Stimulated activated CD8-positive, alpha-beta memory T cell treated with anti-CD3 and anti-CD28 coated beads, Interleukin-12 subunit alpha, Interleukin-12 subunit beta, amount 100 ng/mL, for 1 hour (primary cell): Measurements from ENCODE around the gene RAB25.
A peak's percentile ranks its signal among the peaks of the same experiment; 100 is the strongest.
"Not testable (repeated sequence)": the region's sequence is repeated elsewhere in the genome, so short reads cannot be mapped to it uniquely, and the experiment has no call there.

Experiments
- DNase-seq: peaks from one replicate; pipeline ENCODE4 v3.0.0-alpha.2; 2020; ENCODE audit warnings: low read depth

Gene RAB25

DNA sequence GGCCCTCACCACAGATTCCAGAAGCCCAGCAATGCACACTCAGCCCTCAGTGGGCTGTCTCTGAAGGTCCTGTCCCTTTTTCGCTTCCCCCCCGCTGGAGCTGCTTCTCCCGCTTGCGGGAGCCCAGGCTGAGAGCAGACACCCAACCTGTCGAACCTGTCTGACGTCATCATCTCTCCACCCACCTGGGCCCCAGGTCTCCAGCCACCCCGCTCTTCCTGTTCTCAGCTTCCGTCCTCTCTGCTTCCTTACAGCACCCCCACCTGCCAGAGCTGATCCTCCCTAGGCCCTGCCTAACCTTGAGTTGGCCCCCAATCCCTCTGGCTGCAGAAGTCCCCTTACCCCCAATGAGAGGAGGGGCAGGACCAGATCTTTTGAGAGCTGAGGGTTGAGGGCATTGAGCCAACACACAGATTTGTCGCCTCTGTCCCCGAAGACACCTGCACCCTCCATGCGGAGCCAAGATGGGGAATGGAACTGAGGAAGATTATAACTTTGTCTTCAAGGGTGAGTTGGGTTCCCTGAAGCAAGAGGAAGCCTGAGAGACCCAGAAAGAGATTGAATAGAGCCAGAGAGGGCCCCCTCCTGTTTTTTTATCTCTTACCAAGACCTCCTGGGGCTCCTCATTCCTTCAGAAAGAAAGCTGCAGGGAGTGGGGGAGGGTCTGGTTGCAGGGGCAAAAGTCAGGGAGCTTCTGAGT lies at the start of gene RAB25:
TSS of gene RAB25 (plus strand) at position 224 of the 700 bp plus-strand sequence. CDS start at position 465, 241 bp downstream.
- DNase-seq: no peak

DNA sequence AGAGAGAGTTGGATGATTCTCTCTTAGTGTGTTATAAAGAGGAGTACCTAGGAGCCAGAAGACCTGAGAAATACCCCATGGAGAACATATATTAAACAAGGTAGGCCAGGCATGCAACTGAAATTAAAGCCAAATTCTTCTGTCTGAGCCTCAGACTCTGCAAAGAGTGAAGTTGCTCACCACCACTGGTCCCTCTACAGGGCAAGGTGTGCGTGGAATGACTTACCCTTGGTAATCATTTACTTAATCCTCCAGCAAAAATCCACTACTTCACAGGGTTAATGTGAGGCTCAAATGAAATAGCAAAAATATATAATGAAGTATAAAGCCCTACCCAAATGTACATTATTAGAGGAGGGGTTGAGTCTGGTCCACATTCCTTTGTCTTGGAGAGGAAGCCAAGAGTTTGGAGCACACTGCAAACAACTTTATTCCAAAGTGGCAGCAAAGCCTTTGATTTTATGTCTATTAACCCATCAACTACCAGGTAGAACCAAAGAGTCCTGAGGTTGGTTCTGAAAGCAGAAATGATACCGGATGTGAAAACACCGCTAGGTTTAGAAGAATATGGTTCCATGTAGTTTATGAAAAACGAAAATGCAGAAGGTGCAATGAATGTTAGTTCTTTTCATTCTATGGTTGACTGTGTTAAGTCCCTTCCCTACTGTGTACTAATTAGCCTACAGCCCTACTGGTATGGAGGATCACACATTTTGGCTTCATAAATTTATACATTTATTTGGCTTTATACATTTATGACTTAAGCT lies 48.7 kb upstream of the RAB25 start:
- DNase-seq: no peak

DNA sequence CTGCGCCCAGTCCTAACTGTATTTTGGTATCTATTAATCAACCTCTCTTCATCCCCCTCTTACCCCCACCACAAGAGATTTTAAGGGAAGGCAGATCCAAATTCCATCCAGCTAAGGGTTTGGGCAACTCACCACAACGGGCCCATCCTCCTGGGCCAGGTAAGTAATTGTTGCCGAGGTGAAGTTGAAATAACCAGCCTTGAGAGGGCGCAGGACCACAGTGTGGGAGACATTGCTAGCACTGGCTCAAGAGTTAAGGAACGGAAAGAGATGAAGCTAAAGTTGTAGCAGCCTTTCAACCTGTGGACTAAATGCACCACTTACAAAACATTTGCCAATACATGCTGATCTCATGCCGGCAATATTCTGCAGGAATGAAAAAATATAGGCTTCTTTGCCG lies 46.1 kb upstream of the RAB25 start:
- no peak for DNase-seq

DNA sequence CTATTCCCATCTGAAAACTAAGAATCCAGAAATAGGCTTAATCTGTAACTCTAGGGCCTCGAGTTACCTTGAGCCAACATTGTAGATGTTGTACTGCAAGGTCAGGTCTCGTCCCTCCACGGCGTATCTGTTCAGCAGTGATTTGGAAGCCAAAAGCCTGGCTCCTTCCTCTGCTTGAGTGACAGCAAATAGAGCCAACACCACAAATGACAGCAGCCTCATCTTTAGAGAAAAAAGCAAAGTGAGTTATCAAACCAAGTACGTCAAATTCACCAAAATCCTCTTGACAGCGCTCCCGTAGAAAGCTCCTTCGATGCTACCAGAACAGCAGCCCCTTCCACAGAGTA lies 41.0 kb upstream of the RAB25 start:
- DNase-seq: no peak

DNA sequence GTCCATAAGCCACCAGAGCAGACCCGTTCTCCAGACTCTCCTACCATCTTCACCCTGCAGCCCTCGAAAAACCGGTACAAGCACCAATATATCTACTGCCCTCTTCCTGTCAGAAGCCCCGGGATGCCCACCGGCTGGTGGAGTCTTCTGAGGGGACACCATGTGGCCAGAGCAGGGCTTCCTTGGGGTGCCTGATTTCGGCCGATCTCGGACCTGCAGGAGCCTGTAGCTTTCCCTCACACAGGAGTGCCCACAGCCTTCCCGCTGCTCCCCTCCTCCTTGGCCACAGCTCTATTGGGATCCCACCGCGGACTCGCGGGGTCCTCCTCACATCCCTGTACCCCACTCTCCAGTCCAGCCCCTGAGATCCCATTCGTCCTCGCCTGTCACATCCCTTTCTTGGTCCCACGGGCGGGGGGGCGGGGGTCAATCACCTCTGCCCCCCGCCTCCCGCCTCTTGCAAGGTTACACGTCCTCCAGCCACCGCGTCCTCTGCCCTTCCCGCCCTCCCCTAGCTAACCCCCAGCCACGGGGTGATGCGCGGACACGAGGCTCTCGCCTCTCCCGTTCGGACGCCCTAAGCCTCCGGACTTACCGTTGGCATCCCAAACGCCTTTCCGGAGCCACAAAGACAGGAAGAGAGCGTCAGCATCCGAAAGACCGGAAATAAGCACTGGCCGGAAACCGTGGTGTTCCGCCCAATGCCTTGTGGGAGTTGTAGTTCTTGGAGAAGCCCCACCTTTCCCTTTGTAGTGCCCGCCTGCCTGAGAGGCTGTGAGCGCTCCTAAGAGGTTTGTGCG lies 40.5 kb upstream of the RAB25 start, which contains the start of gene SSR2:
TSS of gene SSR2 (minus strand) at position 659 of the 800 bp plus-strand sequence. CDS start 784 bp downstream, outside the sequence.
- DNase-seq: peak; percentile 70

DNA sequence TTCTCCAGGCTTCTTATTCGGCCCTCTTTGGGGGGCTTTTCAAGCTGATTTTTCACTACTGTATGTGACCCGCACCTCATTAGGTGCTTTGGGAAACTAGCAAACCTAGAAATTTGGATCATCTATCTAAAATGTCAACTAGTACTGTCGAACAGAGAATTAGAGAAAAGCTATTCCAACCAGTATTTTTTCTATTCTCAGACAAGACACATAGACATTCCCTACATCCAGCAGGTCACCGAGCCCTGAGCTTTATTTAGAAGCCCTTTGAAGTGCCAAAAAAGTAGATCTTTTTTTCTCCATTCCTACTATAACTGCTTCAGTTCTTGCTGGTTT lies 39.9 kb upstream of the RAB25 start:
- no peak for DNase-seq

DNA sequence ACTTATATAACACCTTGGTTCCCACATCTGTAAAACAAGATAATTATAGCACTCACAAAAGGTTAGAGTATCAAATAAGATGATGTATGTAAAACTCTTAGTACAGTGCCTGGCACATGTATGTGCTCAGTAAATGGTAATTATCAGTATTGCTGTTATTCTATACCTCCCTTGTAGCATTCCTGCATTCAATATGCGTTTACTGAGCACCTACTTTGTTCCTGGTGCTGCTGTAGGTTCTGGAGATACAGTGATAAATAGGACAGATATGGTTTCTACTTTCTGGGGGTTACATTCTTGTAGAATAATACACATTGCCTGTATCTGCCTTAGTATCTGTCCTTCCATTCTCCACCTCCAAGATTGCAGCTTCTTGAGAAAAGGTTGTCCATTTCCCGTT lies 39.0 kb upstream of the RAB25 start:
- DNase-seq: no peak

DNA sequence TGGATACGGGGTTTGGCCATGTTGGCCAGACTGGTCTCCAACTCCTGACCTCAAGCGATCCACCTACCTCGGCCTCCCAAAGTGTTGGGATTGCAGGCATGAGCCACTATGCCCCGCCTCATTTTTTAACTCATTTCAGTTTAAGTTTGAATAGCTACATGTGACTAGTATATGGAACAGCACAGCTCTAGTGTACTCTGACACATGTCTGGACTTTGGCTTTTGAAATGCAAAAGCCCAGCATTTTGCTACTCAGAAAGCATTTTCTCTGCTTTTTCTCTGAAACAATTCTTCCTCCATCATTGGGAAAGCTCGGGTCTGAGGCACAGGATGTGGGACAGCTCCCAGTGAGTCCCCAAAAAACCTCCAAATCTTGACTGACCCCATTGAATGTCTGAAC lies 36.2 kb upstream of the RAB25 start:
- DNase-seq: no peak

DNA sequence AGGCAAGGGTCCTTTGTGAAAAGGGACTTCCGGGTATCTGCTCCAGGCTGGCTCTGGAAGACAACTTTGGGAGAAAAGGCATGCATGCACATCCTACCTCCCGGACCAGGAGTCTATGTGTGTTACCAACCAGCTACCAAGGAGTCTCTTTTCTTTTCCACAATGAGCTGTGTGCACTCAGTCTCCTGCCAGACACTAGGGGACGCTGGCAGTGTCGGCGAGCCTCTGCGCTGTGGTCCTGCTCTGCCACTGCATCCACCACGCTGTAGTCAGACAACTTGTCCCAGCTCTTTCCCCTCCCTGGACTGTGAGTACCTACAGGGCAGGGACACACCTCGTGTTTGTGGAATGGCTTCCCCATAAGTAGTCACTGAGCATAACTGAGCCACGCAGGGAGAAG lies 35.1 kb upstream of the RAB25 start:
- no peak for DNase-seq

DNA sequence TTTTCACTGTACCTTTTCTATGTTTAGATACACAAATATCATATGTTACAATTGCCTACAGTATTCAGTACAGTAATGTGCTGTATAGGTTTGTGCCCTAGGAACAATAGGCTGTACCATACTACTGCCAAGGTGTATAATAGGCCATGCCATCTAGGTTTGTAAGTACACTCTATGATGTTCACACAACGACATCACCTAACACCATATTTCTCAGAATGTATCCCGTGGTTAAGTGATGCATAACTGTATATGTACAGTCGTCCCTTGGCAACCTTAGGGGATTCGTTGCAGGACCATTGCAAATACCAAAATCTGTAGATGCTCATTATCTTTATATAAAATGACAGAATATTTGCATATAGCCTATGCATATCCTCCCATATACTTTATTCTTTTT lies 34.4 kb upstream of the RAB25 start:
- DNase-seq: no peak

DNA sequence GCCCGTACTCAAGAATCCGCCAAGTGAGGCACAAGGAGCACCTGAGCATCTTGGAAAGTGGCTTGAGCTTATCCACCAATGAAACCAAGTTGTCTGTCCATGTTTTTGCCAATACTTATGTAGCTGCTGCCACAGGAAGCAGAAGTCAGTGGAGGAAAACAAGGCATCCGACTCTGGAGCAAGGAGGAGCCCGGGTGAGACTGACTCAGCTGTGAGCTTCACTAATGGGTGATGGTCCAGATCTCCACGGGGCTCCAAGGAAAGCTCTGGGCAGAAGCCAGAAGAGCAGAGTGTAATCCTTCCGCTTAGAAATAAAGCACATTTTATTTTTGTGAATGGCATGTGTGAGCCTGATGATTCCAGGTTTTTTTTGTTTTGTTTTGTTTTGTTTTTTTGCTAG lies 27.9 kb upstream of the RAB25 start:
- no peak for DNase-seq

DNA sequence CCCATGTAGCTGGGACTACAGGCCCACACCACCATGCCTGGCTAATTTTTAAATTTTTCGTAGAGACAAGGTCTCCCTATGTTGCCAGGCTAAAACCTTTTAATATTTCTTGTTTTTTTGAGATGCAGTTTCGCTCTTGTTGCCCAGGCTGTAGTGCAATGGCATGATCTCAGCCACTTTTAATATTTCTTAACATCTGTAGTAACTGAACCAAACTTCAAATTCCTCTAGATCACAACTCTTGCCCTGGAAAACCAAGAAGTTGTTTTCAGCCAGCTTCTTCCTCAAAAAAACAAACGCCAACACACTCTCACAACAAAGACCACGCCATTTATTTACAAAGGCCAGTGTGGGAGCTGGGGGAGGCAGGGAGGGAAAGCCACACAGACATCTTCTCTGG lies 26.0 kb upstream of the RAB25 start:
- DNase-seq: not testable (repeated sequence)

DNA sequence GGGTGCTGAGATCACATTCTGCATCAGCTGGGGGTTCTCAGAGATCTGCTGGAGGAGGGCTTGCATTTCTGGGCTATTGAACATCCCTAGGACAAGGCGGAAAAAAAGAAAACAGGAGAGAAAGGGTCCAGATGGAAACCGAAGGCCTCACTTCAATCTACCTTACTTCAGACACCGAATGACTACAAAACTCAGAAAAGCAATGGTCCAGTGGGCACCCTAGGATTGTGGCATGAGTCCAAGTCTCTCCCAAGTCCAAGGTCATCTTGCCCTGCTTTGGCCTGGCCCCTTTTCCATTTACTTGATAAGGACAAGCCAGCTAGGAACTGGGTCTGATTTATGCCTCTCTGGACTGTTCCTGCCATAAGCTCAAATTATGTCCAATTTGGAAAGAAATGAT lies 18.1 kb upstream of the RAB25 start:
- no peak for DNase-seq

DNA sequence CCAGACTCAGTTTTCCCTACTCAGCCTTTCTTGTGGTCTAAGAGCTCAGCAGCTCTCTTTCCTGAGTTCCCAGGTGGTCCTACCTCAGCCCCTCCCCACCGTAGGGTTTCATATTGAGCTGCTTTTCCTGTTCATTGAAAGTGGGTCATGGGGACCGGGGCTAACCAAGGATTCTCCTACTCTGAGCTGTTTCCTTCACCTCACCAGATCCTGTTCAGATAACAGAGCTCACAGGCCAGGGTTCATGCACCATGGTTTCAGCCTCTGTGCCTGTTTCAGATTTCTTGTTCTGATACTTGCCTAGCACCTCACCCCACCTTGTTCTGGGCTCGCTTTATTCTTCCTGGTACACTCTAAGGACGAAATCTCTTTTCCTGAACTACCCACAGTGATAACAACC lies 15.9 kb upstream of the RAB25 start:
- no peak for DNase-seq

DNA sequence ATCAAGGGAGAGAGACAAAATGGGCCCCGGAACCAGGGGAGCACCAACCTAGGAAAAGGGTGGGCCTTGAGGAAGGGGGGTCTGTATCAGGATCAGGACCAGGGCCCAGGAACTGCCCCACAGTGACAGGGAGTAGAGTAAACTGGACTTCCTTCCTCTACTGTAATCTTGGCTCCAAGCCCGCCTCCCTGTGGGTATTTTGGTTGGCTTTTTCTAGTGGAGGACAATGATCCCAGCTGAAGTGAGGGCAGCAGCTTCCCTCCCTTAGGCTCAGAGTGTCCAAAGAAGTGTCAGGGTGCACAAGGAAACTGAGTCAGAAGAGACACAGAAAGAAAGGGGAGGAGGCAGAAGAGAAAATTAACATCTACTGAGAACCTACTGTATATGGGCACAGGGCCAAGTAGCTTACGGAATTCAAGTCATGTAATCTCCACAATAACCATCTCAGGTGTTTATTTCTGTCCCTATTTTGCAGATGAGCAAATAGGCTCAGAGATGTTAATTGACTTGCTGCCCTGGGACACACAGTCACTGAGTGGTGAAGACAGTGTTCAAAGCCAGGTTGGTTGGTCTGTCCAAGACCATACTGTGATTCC lies 12.2 kb upstream of the RAB25 start:
- no peak for DNase-seq

DNA sequence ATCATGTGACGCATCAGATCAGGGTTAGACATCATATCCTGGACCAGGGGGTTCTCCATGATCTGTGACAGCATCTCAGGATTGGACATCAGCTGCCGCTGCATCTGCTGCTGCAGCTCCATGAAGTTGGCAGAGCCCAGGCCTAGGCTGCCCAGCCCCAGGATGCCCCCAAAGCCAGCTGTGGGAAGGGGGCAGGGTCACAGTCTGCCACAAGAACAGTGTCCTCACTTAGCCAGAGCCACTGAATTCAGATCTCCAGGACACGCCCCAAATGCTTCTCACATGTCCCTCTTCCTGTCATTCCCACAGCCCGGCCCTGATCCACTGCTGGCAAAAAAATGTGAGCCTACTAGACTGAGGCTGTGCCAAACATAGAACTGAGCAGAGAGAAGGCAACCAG lies 10.6 kb upstream of the RAB25 start:
- no peak for DNase-seq

DNA sequence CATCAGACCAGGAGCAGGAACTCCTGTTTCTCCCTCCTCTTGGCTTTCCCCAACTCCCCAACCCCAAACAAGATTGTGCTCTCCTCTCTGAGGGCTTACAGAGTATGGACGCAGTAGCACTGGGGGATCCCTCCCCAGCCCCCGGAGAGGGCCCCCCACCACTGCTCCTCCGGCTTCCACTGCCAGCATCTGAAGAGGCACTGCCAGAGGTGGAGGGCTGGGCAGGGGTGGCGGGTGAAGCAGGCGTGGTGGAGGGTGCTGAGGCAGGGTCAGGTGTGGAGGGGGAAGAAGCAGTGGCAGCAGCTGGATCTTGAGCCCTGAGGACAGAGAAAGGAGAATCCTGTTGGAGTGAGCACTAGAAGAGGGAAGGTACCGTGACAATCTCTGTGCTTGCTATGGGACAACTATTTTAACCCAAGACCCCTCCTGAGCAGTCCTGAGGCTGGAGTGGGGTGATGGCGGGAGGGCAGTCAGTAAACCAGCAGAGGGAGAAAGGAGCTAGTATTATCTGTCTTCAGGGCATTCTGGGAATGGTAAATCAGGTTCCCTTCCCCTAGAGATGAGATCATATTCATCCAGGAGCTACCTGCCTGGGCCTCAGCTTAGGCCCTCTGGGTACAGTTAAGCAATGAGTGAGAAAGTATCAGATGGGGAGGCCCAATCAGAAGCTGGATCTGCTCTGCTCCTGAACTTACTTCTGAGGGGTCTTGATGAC lies 9.8 kb upstream of the RAB25 start:
- no peak for DNase-seq

DNA sequence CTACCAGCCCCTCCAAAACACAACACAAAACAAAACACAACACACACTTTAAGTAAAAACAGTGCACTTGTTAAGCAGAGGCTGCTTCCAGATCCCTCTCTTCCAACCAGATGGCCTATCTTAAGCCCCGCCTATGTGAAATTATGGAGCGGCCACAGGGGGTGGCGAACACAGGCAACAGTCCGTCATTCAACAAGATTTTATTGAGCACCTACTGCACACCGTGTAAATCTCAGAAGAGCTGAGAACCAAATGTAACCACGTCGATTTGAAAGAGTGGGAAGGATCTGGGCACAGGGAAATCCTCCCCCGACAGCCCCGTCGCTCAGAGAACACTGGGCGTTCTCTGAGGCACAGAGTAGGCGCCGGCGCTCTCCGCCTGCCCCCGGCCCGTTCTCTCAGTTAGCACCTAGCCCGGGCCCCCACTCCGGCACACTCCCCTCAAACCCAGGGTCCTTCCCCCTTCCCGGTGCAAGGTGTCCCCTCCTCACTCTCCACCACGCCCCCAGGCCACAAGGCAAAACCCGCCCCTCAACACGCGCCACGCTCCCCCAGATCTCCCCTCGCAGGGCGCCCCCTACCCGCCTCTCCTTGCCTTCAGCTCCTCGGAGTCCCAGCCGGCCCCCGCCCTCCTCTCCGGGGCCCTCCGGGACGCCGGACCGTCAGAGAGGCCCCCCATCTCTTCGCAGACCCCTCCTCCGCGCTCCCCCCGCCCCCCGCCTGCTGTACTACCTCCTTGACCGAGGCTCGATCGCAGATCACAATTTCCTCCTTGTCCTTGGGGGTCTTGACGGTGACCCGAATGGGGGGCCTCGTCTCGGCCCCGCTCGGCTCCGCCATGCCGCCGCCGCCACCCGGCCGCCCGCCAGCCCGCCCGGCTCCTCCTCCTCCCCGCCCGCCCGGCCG lies 7.8 kb upstream of the RAB25 start:
- DNase-seq: peak; percentile 49

DNA sequence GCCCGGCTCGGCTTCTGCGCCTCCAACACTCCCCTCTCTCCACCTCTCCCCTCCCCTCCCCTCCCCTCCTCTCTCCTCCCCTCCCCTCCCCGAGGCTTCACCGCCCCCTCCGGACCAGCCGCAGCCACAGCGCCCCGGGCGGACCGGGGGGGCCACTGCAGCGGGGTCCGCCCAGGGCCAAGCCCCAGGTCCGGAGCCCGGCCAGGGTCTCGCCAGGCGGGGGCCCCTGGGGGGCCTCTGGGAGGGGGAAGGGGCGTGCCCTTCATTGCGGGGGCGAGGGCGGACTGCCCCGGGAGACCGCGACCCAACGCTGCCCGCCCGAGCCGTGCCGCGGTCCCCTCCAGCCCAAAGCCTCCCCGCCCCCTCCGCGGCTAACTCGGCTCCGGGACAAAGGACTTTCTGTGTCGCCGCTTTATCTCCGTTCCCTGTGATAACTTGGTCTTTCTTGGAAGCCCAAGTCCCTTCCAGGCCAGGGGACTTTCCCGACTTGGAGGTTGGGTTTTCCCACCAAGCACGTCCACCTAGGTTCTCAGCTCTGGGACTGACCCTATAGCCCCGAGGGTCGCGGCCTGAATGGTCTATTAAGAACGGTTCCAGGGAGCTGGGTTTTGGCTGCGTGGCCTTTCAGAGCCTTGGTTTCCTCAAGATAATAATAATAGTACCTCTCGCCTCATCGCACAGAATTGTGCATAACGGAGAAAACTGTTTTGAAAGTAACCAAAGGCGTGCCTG lies 7.0 kb upstream of the RAB25 start, which contains the start of gene UBQLN4:
TSS of gene UBQLN4 (minus strand) at position 31 of the 732 bp plus-strand sequence. CDS start 97 bp downstream, outside the sequence.
- DNase-seq: peak; percentile 76
